Liver (tissue), 3 donors: ENCODE results near the gene DUSP7.

Experiments used
- ATF3 ChIP-seq: IDR thresholded peaks from 2 replicates; pipeline ENCODE4 v1.6.1; 2016; ENCODE audit warnings: antibody characterized with exemption
- CTCF ChIP-seq: fragments of 150-350 bp; IDR thresholded peaks from 2 replicates; pipeline ENCODE4 v1.5.1; 2017; ENCODE audit warnings: improper control_type of control experiment, low read depth, low read length; ENCODE audit not compliant: missing input control
- EGR1 ChIP-seq, 2 donors: IDR thresholded peaks; 2 replicates each; pipeline ENCODE4 v1.6.1; 2016 to 2018; ENCODE audit warnings: antibody characterized with exemption in 2 of 2, low read depth in 2 of 2
- FOXA1 ChIP-seq: IDR thresholded peaks from 2 replicates; pipeline ENCODE4 v1.6.1; 2016; ENCODE audit warnings: antibody characterized with exemption
- JUND ChIP-seq, 2 donors: IDR thresholded peaks; 2 replicates each; pipeline ENCODE4 v1.6.1; 2016; ENCODE audit warnings: antibody characterized with exemption in 2 of 2
- RAD21 ChIP-seq, 2 donors: IDR thresholded peaks; 2 replicates each; pipeline ENCODE4 v1.6.1; 2016; ENCODE audit warnings: antibody characterized with exemption in 2 of 2, mild to moderate bottlenecking in 2 of 2
- REST ChIP-seq: IDR thresholded peaks from 2 replicates; pipeline ENCODE4 v1.6.1; 2016; ENCODE audit warnings: antibody characterized with exemption, mild to moderate bottlenecking
- RXRA ChIP-seq, 2 donors: IDR thresholded peaks; 2 replicates each; pipeline ENCODE4 v1.6.1; 2017 to 2018; ENCODE audit warnings: antibody characterized with exemption in 2 of 2, mild to moderate bottlenecking in 1 of 2
- SP1 ChIP-seq: IDR thresholded peaks from 2 replicates; pipeline ENCODE4 v1.6.1; 2018; ENCODE audit warnings: antibody characterized with exemption, mild to moderate bottlenecking
- donor health status: healthy.
- donor health status: healthy.

GRCh38 chr3:52047295-52047960 lies 8.9 kb downstream of the DUSP7 start:
- TF ChIP-seq CTCF (no peak), REST (no peak), ATF3 (no peak), JUND (IDR thresholded peaks at IDR 0.05) (no peak), SP1 (no peak), FOXA1 (no peak), EGR1 (IDR thresholded peaks at IDR 0.05; ENCODE audit: low read depth in 2 of 2) (no peak), RXRA (IDR thresholded peaks at IDR 0.05) (no peak), RAD21 (IDR thresholded peaks at IDR 0.05) (no peak)
